HCT116 (cell line): ENCODE measurements around the gene MAL. TPM values are rescaled to one million over a fixed set of nuclear protein-coding genes. Genes with fewer than 3 reads are reported as not detected.

ENCODE experiments used
- ATAC-seq: fragments of 200-7000 bp; cut with Tn5 transposase; 2 replicates; pipeline ENCODE4 v1.9.1; 2020; ENCODE audit warnings: mild to moderate bottlenecking, moderate library complexity
- BruUV-seq: library from RNA; stranded (reverse); fragments of 400-500 nt; replicated peaks from 2 replicates; lab custom pipeline; 2021; lab: Mats Ljungman, UMichigan
- CTCF ChIA-PET: fragments of 300-600 bp; sonication (Branson Sonifier 250); formaldehyde crosslinking; loops from one replicate; lab custom pipeline; 2021; ENCODE audit warnings: antibody characterized with exemption; lab: Charles Lee
- POLR2A ChIA-PET: fragments of 300-600, 350-600 bp; sonication (Branson Sonifier 250); formaldehyde crosslinking; loops from one replicate; lab custom pipeline; 2021; ENCODE audit warnings: antibody characterized with exemption; lab: Charles Lee
- RAD21 ChIA-PET, 2 experiments: fragments of 300-600 bp; sonication (Branson Sonifier 250); formaldehyde crosslinking; loops; one replicate each; lab custom pipeline; 2023; ENCODE audit warnings: low total read pairs in 2 of 2; ENCODE audit not compliant: uncharacterized antibody in 2 of 2, unreplicated experiment in 2 of 2, low non-redundant PET in 1 of 2; lab: Charles Lee
- DNase-seq: peaks from one replicate; pipeline ENCODE4 v3.0.0-alpha.2; 2010; ENCODE audit warnings: low read depth, low spot score
- H2AFZ ChIP-seq: fragments of 200-600 bp; shearing (Covaris generic), sonication (generic); 2 replicates; pipeline ENCODE4 v1.6.1; 2017; ENCODE audit warnings: low read depth, mixed run types, mixed read lengths, antibody characterized with exemption, low read length; ENCODE audit not compliant: poor library complexity, severe bottlenecking
- H3K27ac ChIP-seq: 2 replicates; pipeline ENCODE4 v1.5.1; 2012; ENCODE audit warnings: low read depth, low read length
- H3K27me3 ChIP-seq: fragments of 200-600 bp; sonication (generic); 2 replicates; pipeline ENCODE4 v1.6.1; 2016; ENCODE audit warnings: mixed run types, low read length, mixed read lengths; ENCODE audit not compliant: insufficient read depth
- H3K36me3 ChIP-seq, 2 experiments: fragments of 200-500 bp in 1 of 2; fragments of 200-600 bp in 1 of 2; sonication (Bioruptor generic) in 1 of 2; sonication (generic) in 1 of 2; 2 replicates each; pipeline versions ENCODE4 v1.5.1 to v1.6.1; 2014 to 2016; ENCODE audit warnings: low read length in 2 of 2, inconsistent platforms in 1 of 2, mixed read lengths in 1 of 2, mixed run types in 1 of 2; ENCODE audit not compliant: insufficient read depth in 2 of 2, control insufficient read depth in 1 of 2
- H3K4me1 ChIP-seq, 2 experiments: fragments of 200-600 bp in 1 of 2; sonication (generic) in 1 of 2; 2 replicates each; pipeline versions ENCODE4 v1.5.1 to v1.6.1; 2012 to 2017; ENCODE audit warnings: low read length in 2 of 2, inconsistent platforms in 1 of 2, mild to moderate bottlenecking in 1 of 2, mixed read lengths in 1 of 2, mixed run types in 1 of 2, moderate library complexity in 1 of 2; ENCODE audit not compliant: insufficient read depth in 2 of 2, control insufficient read depth in 1 of 2
- H3K4me2 ChIP-seq: fragments of 200-600 bp; sonication (generic); 2 replicates; pipeline ENCODE4 v1.6.1; 2017; ENCODE audit warnings: mixed run types, low read length, mixed read lengths
- H3K4me3 ChIP-seq, 2 experiments: fragments of 200-600 bp in 1 of 2; sonication (generic) in 1 of 2; replicated peaks in 1 of 2; 2 replicates each; pipeline ENCODE4 v1.5.1; 2011 to 2016; ENCODE audit warnings: low read length in 2 of 2, control low read depth in 1 of 2, low read depth in 1 of 2, mild to moderate bottlenecking in 1 of 2, mixed read lengths in 1 of 2, mixed run types in 1 of 2
- H3K79me2 ChIP-seq: fragments of 200-600 bp; sonication (generic); 2 replicates; pipeline ENCODE4 v1.6.1; 2017; ENCODE audit warnings: mild to moderate bottlenecking, mixed run types, low read length, moderate library complexity, mixed read lengths; ENCODE audit not compliant: insufficient read depth
- H3K9ac ChIP-seq: fragments of 200-600 bp; sonication (generic); 2 replicates; pipeline ENCODE4 v1.6.1; 2016; ENCODE audit warnings: low read length, mixed read lengths
- H3K9me2 ChIP-seq: fragments of 200-600 bp; sonication (generic), shearing (Covaris generic); 2 replicates; pipeline ENCODE4 v1.6.1; 2017; ENCODE audit warnings: mixed run types, mild to moderate bottlenecking, moderate library complexity; ENCODE audit not compliant: insufficient read depth
- H3K9me3 ChIP-seq, 2 experiments: fragments of 200-500 bp in 1 of 2; fragments of 200-600 bp in 1 of 2; sonication (Bioruptor generic) in 1 of 2; sonication (generic) in 1 of 2; 2 replicates each; pipeline ENCODE4 v1.6.1; 2014 to 2017; ENCODE audit warnings: low read length in 2 of 2, mixed read lengths in 2 of 2, inconsistent platforms in 1 of 2, low read depth in 1 of 2, mild to moderate bottlenecking in 1 of 2, mixed run types in 1 of 2, moderate library complexity in 1 of 2; ENCODE audit not compliant: control insufficient read depth in 1 of 2, insufficient read depth in 1 of 2
- H4K20me1 ChIP-seq: fragments of 200-600 bp; sonication (generic), shearing (Covaris generic); 2 replicates; pipeline ENCODE4 v1.6.1; 2017; ENCODE audit warnings: mixed run types, mild to moderate bottlenecking, moderate library complexity; ENCODE audit not compliant: insufficient read depth
- CBX3 ChIP-seq: IDR thresholded peaks from 2 replicates; pipeline ENCODE4 v1.6.1; 2012; ENCODE audit warnings: low read depth
- CEBPB ChIP-seq: IDR thresholded peaks from 2 replicates; pipeline ENCODE4 v1.6.1; 2012; ENCODE audit warnings: low read depth
- EGR1 ChIP-seq: IDR thresholded peaks from 2 replicates; pipeline ENCODE4 v1.6.1; 2012; ENCODE audit warnings: low read depth
- EZH2 ChIP-seq: fragments of 200-600 bp; sonication (generic); IDR thresholded peaks from 2 replicates; pipeline ENCODE4 v1.6.1; 2017; ENCODE audit warnings: antibody characterized with exemption, mixed run types
- EZH2phosphoT487 ChIP-seq: fragments of 200-600 bp; IDR thresholded peaks from 2 replicates; pipeline ENCODE4 v1.6.1; 2018; ENCODE audit warnings: antibody characterized with exemption, borderline replicate concordance
- FOSL1 ChIP-seq: IDR thresholded peaks from 2 replicates; pipeline ENCODE4 v1.6.1; 2012; ENCODE audit warnings: low read depth
- JUND ChIP-seq: IDR thresholded peaks from 2 replicates; pipeline ENCODE4 v1.6.1; 2012
- MAX ChIP-seq: IDR thresholded peaks from 2 replicates; pipeline ENCODE4 v1.6.1; 2012
- POLR2A ChIP-seq: IDR thresholded peaks from 2 replicates; pipeline ENCODE4 v1.7.0; 2011; ENCODE audit warnings: borderline replicate concordance; ENCODE audit not compliant: insufficient read depth, insufficient read length; ENCODE audit errors: extremely low read depth
- POLR2AphosphoS5 ChIP-seq: IDR thresholded peaks from 2 replicates; pipeline ENCODE4 v1.6.1; 2011; ENCODE audit warnings: mild to moderate bottlenecking, low read depth, low read length, moderate library complexity
- RAD21 ChIP-seq: IDR thresholded peaks from 2 replicates; pipeline ENCODE4 v1.6.1; 2012; ENCODE audit warnings: low read depth, mild to moderate bottlenecking
- REST ChIP-seq: IDR thresholded peaks from 2 replicates; pipeline ENCODE4 v1.6.1; 2012; ENCODE audit warnings: low read depth
- SIN3A ChIP-seq: IDR thresholded peaks from 2 replicates; pipeline ENCODE4 v1.6.1; 2012; ENCODE audit warnings: low read depth
- SP1 ChIP-seq: IDR thresholded peaks from 2 replicates; pipeline ENCODE4 v1.6.1; 2012; ENCODE audit warnings: low read depth
- TCF7L2 ChIP-seq: IDR thresholded peaks from 2 replicates; pipeline ENCODE4 v1.7.0; 2011; ENCODE audit warnings: borderline replicate concordance, inconsistent platforms; ENCODE audit not compliant: insufficient read depth, insufficient read length; ENCODE audit errors: extremely low read depth
- YY1 ChIP-seq: IDR thresholded peaks from 2 replicates; pipeline ENCODE4 v1.6.1; 2011; ENCODE audit warnings: low read length, low read depth, moderate library complexity, mild to moderate bottlenecking; ENCODE audit not compliant: insufficient replicate concordance; ENCODE audit errors: extremely low read depth
- ZBTB33 ChIP-seq: IDR thresholded peaks from 2 replicates; pipeline ENCODE4 v1.6.1; 2011; ENCODE audit warnings: mild to moderate bottlenecking, low read length, moderate library complexity; ENCODE audit not compliant: insufficient replicate concordance; ENCODE audit errors: extremely low read depth
- ZFX ChIP-seq: fragments of 450-650 bp; IDR thresholded peaks from 2 replicates; pipeline ENCODE4 v1.6.1; 2017
- ZNF274 ChIP-seq: fragments of 200-500 bp; sonication (Bioruptor generic); IDR thresholded peaks from 2 replicates; pipeline ENCODE4 v1.6.1; 2014; ENCODE audit warnings: mild to moderate bottlenecking, low read depth, low read length, inconsistent platforms
- intact Hi-C: fragments of 100-400 bp; cut with micrococcal nuclease; formaldehyde crosslinking; loops from 2 replicates; pipeline ENCODE4 v1.10.0; 2022
- total RNA-seq: library from RNA; stranded (reverse); gene quantifications from one replicate; pipeline ENCODE4 v1.2.1, GENCODE V29; 2021; ENCODE audit not compliant: unreplicated experiment
- TF ChIP-seq, protein P1 (sequence below): IDR thresholded peaks from 2 replicates; pipeline ENCODE4 v1.6.1; 2012

Gene MAL
- total RNA-seq, 1 experiment from 2014 or later, result not detected

DNA sequence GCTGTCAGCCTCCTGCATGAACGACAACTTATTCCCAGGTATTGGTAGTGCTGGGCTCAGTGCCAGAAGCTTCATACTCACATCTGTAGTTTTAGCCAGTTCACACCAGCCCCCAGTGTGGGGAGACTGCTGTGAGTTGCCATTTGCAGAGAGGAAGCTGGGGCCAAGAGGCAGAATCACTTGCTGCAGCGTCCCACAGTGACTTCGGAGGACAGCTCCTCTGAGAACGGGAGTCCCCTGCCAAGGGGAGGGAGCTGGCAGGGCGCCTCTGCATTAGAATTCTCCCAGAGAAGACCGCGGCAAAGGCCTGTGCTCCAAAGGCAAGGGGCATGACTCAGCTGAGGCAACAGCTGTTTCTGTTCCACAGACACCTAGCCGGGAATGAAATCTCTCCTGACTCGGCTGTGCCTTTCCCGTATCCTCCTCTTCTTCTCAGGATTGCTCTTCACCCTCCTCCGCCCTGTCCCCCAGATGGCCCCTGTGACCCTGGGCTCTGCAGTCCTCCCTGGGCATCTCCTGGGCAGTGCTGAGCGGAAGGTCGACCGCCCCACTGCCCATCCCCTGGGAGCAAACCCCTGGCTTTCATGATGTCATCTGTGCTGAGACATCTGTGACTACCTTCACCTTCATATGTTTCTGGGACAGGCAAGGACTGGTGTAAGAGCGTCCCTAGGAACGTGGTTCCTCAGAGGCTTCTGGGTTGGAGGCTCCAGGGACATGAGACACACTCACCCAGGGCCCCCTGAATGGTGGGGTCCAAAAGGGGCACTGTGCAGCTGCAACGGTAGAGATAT is 18.0 kb downstream of the MAL start (continued):
- TF ChIP-seq RAD21, result no peak

DNA sequence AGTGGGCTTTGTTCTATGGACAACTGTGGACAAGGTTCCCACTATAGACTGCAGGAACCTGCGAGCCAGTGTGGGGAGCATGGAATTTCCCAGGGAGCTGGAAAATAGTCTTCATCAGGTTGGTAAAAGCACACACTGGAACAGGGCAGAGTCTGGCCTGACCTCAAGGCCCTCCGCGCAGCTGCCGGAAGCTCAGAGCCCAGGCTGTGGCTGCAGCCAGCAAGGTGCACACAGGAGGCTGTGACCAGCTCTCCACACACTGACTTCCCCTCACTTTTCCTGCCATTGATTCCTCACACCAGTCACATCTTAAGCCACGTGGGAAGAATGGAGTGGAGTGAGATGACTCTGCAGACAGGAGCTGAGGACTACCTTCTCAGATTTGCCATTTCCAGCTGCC is 19.1 kb downstream of the MAL start:
- CTCF ChIA-PET, result interaction anchor here (0.8 kb wide), 1 partner anchor 22 kb away, joined by 4 read pairs; no protein-coding TSS in a partner anchor
- intact Hi-C loops, result no loop called here

More for the DNA sequence above, 19.1 kb downstream of the MAL start:
- no peak overlapping the region for H3K27ac ChIP-seq
- no peak overlapping the region for H2AFZ ChIP-seq
- no peak overlapping the region for H3K4me2 ChIP-seq
- ChIA-PET RAD21 (no interaction called here), POLR2A (no interaction called here)
- no peak for DNase-seq
- no peaks in the 10 kb centered on the region for H3K9me2 ChIP-seq
- H3K9me3 ChIP-seq, result no peaks in the 10 kb centered on the region
- no peak overlapping the region for H3K4me3 ChIP-seq
- no peak overlapping the region for H3K9ac ChIP-seq
- BruUV-seq, result no TSS peak
- no peaks in the 10 kb centered on the region for H3K79me2 ChIP-seq
- TF ChIP-seq CEBPB (no peak), RAD21 (no peak), POLR2A (no peak), ZNF274 (no peak), SP1 (no peak), EZH2phosphoT487 (no peak), ZBTB33 (no peak), YY1 (no peak), JUND (no peak), CBX3 (no peak), FOSL1 (no peak), MAX (no peak), POLR2AphosphoS5 (no peak), REST (no peak), EZH2 (no peak), TCF7L2 (no peak), ZFX (no peak), SIN3A (no peak), EGR1 (no peak)
- TF ChIP-seq, protein P1, sequence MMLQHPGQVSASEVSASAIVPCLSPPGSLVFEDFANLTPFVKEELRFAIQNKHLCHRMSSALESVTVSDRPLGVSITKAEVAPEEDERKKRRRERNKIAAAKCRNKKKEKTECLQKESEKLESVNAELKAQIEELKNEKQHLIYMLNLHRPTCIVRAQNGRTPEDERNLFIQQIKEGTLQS, result no peak
- TF ChIP-seq, all 23 proteins: peak for 0
- Histone ChIP-seq H4K20me1 (no peaks in the 10 kb centered on the region), H3K4me1 (no peaks in the 10 kb centered on the region), H3K27me3 (0 out of 2 replicates have a peak, but pooled peaks cover 4% of the 10 kb centered on the region), H3K36me3 (no peaks in the 10 kb centered on the region)
- no peak for ATAC-seq
